Suprapubic skin (tissue), 4 donors: ENCODE results near the gene HBE1. TPM values are rescaled to one million over a fixed set of nuclear protein-coding genes. Genes with fewer than 3 reads are reported as not detected.
"Not testable (repeated sequence)": the region's sequence is repeated elsewhere in the genome, so short reads cannot be mapped to it uniquely, and the experiment has no call there.

Experiments used
- DNase-seq, 2 donors: peaks; one replicate each; pipeline ENCODE4 v3.0.0-alpha.2; 2019; ENCODE audit warnings: low spot score in 2 of 2
- H3K27ac ChIP-seq: fragments of 200-600 bp; sonication (generic); one replicate; pipeline ENCODE4 v1.5.1; 2019
- H3K27me3 ChIP-seq: fragments of 200-600 bp; sonication (generic); one replicate; pipeline ENCODE4 v1.5.1; 2019
- H3K36me3 ChIP-seq: fragments of 200-600 bp; sonication (generic); one replicate; pipeline ENCODE4 v1.5.1; 2019
- H3K4me1 ChIP-seq: fragments of 200-600 bp; sonication (generic); one replicate; pipeline ENCODE4 v1.5.1; 2019
- H3K4me3 ChIP-seq: fragments of 200-600 bp; sonication (generic); one replicate; pipeline ENCODE4 v1.5.1; 2019; ENCODE audit warnings: mild to moderate bottlenecking
- H3K9me3 ChIP-seq: fragments of 200-600 bp; sonication (generic); one replicate; pipeline ENCODE4 v1.5.1; 2019
- CTCF ChIP-seq, 2 donors: fragments of 200-600 bp in 1 of 2; fragments of 450-650 bp in 1 of 2; sonication (generic) in 1 of 2; IDR thresholded peaks; one replicate each; pipeline ENCODE4 v1.5.1; 2016 to 2019; ENCODE audit warnings: antibody characterized with exemption in 2 of 2, mild to moderate bottlenecking in 1 of 2, moderate library complexity in 1 of 2
- EP300 ChIP-seq: sonication (generic); formaldehyde crosslinking; IDR thresholded peaks from one replicate; pipeline ENCODE4 v1.6.1; 2017; ENCODE audit warnings: antibody characterized with exemption
- POLR2A ChIP-seq, 2 donors: fragments of 450-650 bp; IDR thresholded peaks; one replicate each; pipeline ENCODE4 v1.6.1; 2017; ENCODE audit warnings: antibody characterized with exemption in 2 of 2, mild to moderate bottlenecking in 2 of 2, moderate library complexity in 2 of 2
- POLR2AphosphoS5 ChIP-seq, 3 donors: sonication (generic); formaldehyde crosslinking; IDR thresholded peaks; one replicate each; pipeline ENCODE4 v1.6.1; 2017; ENCODE audit warnings: antibody characterized with exemption in 3 of 3
- WGBS: methylation state at CpG from one replicate; pipeline ENCODE4 v1.1.5; 2018; 5-methylcytosine and 5-hydroxymethylcytosine counted together
- total RNA-seq, 4 donors: library from RNA; depleted of rRNA; stranded (reverse); fragments of >200 nt; gene quantifications; one replicate each; pipeline ENCODE4 v1.1.0, GENCODE V29; 2016

The HBE1 gene
- total RNA-seq, 4 donors from 2014 or later, result 1.9 TPM; not detected in 3

GRCh38 chr11:5258543-5259262, 11.0 kb downstream of the HBE1 start:
- Histone ChIP-seq H3K4me3 (no peak overlapping the region), H3K27me3 (no peaks in the 10 kb centered on the region), H3K27ac (no peak overlapping the region), H3K36me3 (no peaks in the 10 kb centered on the region), H3K4me1 (no peaks in the 10 kb centered on the region), H3K9me3 (peaks cover 4% of the 10 kb centered on the region)
- WGBS, result 39% methylated on average over 7 of the region's 7 CpGs
- TF ChIP-seq POLR2AphosphoS5 (IDR thresholded peaks at IDR 0.05) (no peak), CTCF (IDR thresholded peaks at IDR 0.05) (no peak), EP300 (no peak), POLR2A (IDR thresholded peaks at IDR 0.05) (no peak)
- no peak for DNase-seq

GRCh38 chr11:5257296-5257695, 12.4 kb downstream of the HBE1 start:
- H3K27me3 ChIP-seq, result no peaks in the 10 kb centered on the region
- H3K27ac ChIP-seq, result no peak overlapping the region
- H3K36me3 ChIP-seq, result no peaks in the 10 kb centered on the region
- WGBS, result 23% methylated on average over 2 of the region's 2 CpGs
- peaks cover 4% of the 10 kb centered on the region for H3K9me3 ChIP-seq
- no peak for DNase-seq
- H3K4me3 ChIP-seq, result no peak overlapping the region
- TF ChIP-seq POLR2A (IDR thresholded peaks at IDR 0.05) (no peak), CTCF (IDR thresholded peaks at IDR 0.05) (no peak), POLR2AphosphoS5 (IDR thresholded peaks at IDR 0.05) (no peak), EP300 (no peak)
- no peaks in the 10 kb centered on the region for H3K4me1 ChIP-seq

GRCh38 chr11:5254646-5255413, 14.9 kb downstream of the HBE1 start, which contains the start of gene HBG2:
TSS of gene HBG2 (minus strand) at chr11:5254781. CDS start at chr11:5254728, 53 bp downstream.
- H3K27ac ChIP-seq, H3K27me3 ChIP-seq, H3K36me3 ChIP-seq, H3K4me1 ChIP-seq, H3K9me3 ChIP-seq, H3K4me3 ChIP-seq, DNase-seq: not testable (repeated sequence)
- WGBS, result 57% methylated on average over 4 of the region's 9 CpGs

- H3K36me3 ChIP-seq, H3K4me3 ChIP-seq, DNase-seq, H3K4me1 ChIP-seq, H3K9me3 ChIP-seq, H3K27me3 ChIP-seq, H3K27ac ChIP-seq: not testable (repeated sequence)
- WGBS, result 79% methylated on average over 2 of the region's 2 CpGs
These were observed 15.7 kb downstream of the HBE1 start for GRCh38 chr11:5254023-5254422.

- DNase-seq, H3K36me3 ChIP-seq, H3K4me1 ChIP-seq, H3K27ac ChIP-seq, H3K4me3 ChIP-seq, H3K9me3 ChIP-seq, H3K27me3 ChIP-seq: not testable (repeated sequence)
- 44% methylated on average over 5 of the region's 5 CpGs for WGBS
These were observed 16.3 kb downstream of the HBE1 start for GRCh38 chr11:5253440-5253839.

GRCh38 chr11:5252919-5253265, 16.9 kb downstream of the HBE1 start:
- 45% methylated on average over 1 of the region's 1 CpG for WGBS
- no peaks in the 10 kb centered on the region for H3K9me3 ChIP-seq

More at GRCh38 chr11:5252919-5253265, 16.9 kb downstream of the HBE1 start:
- no peaks in the 10 kb centered on the region for H3K36me3 ChIP-seq
- no peaks in the 10 kb centered on the region for H3K4me1 ChIP-seq
- H3K4me3 ChIP-seq, result no peak overlapping the region
- no peak for DNase-seq
- TF ChIP-seq POLR2A (IDR thresholded peaks at IDR 0.05) (no peak), EP300 (no peak), POLR2AphosphoS5 (IDR thresholded peaks at IDR 0.05) (no peak), CTCF (IDR thresholded peaks at IDR 0.05) (no peak)
- no peak overlapping the region for H3K27ac ChIP-seq
- H3K27me3 ChIP-seq, result no peaks in the 10 kb centered on the region
